Measurements from ENCODE around the gene OSGIN1. TPM values are rescaled to one million over a fixed set of nuclear protein-coding genes. Genes with fewer than 3 reads are reported as not detected.

Gene OSGIN1
- total RNA-seq, 1 experiment from 2014 or later: 3.7 TPM

DNA sequence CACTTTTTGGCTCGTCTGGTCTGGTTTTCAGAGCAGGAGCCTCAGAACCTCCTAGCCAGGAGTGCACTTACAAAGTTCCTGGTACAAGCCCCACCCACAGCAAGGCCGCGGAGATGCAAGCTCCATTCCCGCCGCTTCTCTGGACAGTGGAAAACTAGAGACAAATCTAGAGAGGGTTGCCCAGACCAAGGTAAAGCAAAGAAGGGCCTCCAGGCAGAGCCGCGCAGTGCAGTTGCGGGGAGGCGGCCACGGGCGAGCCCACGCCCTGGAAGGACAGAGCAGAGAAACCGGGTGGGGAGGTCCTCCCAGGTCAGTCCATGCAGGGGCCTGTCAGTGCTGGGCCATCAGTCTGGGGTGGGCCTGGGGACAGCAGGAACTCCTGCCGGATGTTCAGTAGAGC, 11.0 kb upstream of the OSGIN1 start:
- Mint-ChIP-seq H3K27ac (ENCODE audit: low read depth, unreplicated experiment) (no peak overlapping the region), H3K4me1 (ENCODE audit: insufficient read depth, unreplicated experiment) (no peaks in the 10 kb centered on the region), H3K9me3 (ENCODE audit: unreplicated experiment) (no peaks in the 10 kb centered on the region), H3K4me3 (ENCODE audit: unreplicated experiment) (no peak overlapping the region), H3K27me3 (ENCODE audit: insufficient read depth, unreplicated experiment) (no peaks in the 10 kb centered on the region), H3K36me3 (ENCODE audit: insufficient read depth, unreplicated experiment) (no peaks in the 10 kb centered on the region)
- CTCF ChIA-PET: interaction anchor here (0.5 kb wide), 1 partner anchor 124 kb away, joined by 3 read pairs; no protein-coding TSS in a partner anchor
- no peak for DNase-seq (ENCODE audit: unreplicated experiment)
- BruUV-seq (replicated peaks): no TSS peak
- intact Hi-C loops (cut with micrococcal nuclease): no loop called here
- TF ChIP-seq, protein P1, sequence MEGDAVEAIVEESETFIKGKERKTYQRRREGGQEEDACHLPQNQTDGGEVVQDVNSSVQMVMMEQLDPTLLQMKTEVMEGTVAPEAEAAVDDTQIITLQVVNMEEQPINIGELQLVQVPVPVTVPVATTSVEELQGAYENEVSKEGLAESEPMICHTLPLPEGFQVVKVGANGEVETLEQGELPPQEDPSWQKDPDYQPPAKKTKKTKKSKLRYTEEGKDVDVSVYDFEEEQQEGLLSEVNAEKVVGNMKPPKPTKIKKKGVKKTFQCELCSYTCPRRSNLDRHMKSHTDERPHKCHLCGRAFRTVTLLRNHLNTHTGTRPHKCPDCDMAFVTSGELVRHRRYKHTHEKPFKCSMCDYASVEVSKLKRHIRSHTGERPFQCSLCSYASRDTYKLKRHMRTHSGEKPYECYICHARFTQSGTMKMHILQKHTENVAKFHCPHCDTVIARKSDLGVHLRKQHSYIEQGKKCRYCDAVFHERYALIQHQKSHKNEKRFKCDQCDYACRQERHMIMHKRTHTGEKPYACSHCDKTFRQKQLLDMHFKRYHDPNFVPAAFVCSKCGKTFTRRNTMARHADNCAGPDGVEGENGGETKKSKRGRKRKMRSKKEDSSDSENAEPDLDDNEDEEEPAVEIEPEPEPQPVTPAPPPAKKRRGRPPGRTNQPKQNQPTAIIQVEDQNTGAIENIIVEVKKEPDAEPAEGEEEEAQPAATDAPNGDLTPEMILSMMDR (IDR thresholded peaks at IDR 0.05; ENCODE audit: unreplicated experiment): no peak
- POLR2A ChIA-PET: no interaction called here

DNA sequence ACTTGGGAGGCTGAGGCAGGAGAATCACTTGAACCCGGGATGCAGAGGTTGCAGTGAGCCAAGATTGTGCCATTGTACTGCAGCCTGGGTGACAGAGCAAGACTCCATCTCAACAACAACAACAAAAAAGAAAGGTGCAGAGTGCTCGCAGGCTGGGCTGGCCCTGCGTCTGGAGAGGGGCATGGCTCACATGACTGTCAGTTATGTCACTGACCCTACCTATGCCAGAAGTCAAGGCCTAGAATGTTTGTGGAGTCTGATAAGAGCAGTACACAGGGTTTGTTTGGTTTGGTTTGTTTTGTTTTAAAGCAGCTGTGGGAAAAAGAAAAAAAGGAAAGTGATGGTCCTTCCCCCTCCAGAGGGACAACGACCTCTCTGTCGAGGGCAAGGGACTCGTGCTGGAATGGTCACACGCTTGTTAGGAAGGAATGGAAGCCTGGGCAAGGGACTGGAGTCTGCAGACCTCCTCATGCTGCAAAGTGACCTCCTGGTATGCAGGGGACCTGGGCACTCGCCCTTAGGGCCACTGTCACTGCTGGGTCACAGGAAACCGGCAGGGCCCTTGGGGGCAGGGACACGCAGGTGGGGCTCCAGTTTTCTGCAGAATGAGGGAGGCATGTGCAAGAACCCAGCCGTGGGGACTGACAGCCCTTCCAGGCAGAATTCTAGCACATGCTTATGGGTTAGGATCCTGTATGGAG, 10.1 kb upstream of the OSGIN1 start:
- no peaks in the 10 kb centered on the region for H3K27me3 Mint-ChIP-seq (ENCODE audit: insufficient read depth, unreplicated experiment)
- no peaks in the 10 kb centered on the region for H3K4me1 Mint-ChIP-seq (ENCODE audit: insufficient read depth, unreplicated experiment)
- BruUV-seq (replicated peaks): no TSS peak
- ChIA-PET CTCF (interaction anchor here (0.6 to 1.2 kb wide), 4 partner anchors 11 to 125 kb away, joined by 3 to 4 read pairs (median 3); no protein-coding TSS in a partner anchor), POLR2A (no interaction called here)
- H3K27ac Mint-ChIP-seq (ENCODE audit: low read depth, unreplicated experiment): no peak overlapping the region
- no peak overlapping the region for H3K4me3 Mint-ChIP-seq (ENCODE audit: unreplicated experiment)
- H3K9me3 Mint-ChIP-seq (ENCODE audit: unreplicated experiment): no peaks in the 10 kb centered on the region
- H3K36me3 Mint-ChIP-seq (ENCODE audit: insufficient read depth, unreplicated experiment): no peaks in the 10 kb centered on the region
- intact Hi-C loops (cut with micrococcal nuclease): no loop called here
- TF ChIP-seq, protein P1 (IDR thresholded peaks at IDR 0.05; ENCODE audit: unreplicated experiment): no peak
- DNase-seq (ENCODE audit: unreplicated experiment): no peak

DNA sequence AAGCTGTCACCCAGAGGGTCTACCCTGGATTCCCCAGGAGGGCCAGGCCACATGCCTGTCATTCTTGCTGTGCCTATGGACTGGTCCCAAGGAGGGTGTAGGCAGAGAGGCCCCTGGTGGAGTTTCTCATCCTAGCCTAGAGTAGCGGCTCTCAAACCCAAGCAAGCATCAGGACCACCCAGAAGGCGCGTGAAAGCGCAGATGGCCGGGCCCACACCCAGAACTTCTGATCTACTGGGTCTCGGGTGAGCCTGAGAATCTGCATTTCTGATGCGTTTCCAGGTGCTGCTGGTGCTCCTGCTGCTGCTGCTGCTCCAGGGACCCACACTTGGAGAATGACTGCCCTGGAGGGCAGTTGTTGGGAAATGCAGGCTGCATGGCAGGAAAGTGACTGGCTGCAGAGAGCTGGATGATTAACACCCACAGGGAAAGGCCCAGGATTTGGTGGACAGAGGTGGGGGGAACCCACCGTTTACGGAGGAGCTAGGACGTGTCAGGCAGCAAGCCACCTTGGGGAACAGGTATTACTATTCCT, 9.5 kb upstream of the OSGIN1 start:
- H3K27ac Mint-ChIP-seq (ENCODE audit: low read depth, unreplicated experiment): no peak overlapping the region
- ChIA-PET POLR2A (interaction anchor here (0.6 to 0.8 kb wide), 2 partner anchors 11 to 73 kb away, joined by 3 to 4 read pairs; no protein-coding TSS in a partner anchor), CTCF (interaction anchor here (0.6 to 1.4 kb wide), 7 partner anchors 10 to 124 kb away, joined by 3 to 6 read pairs (median 3); no protein-coding TSS in a partner anchor)
- H3K4me3 Mint-ChIP-seq (ENCODE audit: unreplicated experiment): no peak overlapping the region
- TF ChIP-seq, protein P1 (IDR thresholded peaks at IDR 0.05; ENCODE audit: unreplicated experiment): no peak
- no peaks in the 10 kb centered on the region for H3K4me1 Mint-ChIP-seq (ENCODE audit: insufficient read depth, unreplicated experiment)
- no TSS peak for BruUV-seq (replicated peaks)
- DNase-seq (ENCODE audit: unreplicated experiment): no peak
- H3K9me3 Mint-ChIP-seq (ENCODE audit: unreplicated experiment): no peaks in the 10 kb centered on the region
- intact Hi-C loops (cut with micrococcal nuclease): no loop called here
- no peaks in the 10 kb centered on the region for H3K27me3 Mint-ChIP-seq (ENCODE audit: insufficient read depth, unreplicated experiment)
- H3K36me3 Mint-ChIP-seq (ENCODE audit: insufficient read depth, unreplicated experiment): no peaks in the 10 kb centered on the region

DNA sequence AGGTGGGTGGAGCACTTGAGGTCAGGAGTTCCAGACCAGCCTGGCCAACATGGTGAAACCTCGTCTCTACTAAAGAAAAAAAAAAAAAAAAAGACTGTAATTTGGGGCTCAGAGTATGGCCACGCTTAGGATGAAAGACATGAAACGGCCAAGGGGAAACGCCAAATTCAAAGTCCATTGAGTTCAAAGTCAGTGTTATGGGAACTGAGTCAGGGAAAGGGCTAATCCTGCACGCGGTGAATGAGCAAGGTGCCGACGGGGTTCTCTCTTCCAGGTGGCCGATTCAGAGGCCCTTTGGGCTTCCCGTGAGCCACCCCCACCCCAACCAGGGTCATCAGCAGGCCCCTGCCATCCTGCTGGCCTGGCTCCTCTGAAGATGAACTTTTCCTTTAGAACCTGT, 7.5 kb upstream of the OSGIN1 start:
- TF ChIP-seq, protein P1 (IDR thresholded peaks at IDR 0.05; ENCODE audit: unreplicated experiment): no peak
- Mint-ChIP-seq H3K27ac (ENCODE audit: low read depth, unreplicated experiment) (no peak overlapping the region), H3K27me3 (ENCODE audit: insufficient read depth, unreplicated experiment) (no peaks in the 10 kb centered on the region), H3K4me3 (ENCODE audit: unreplicated experiment) (no peak overlapping the region), H3K4me1 (ENCODE audit: insufficient read depth, unreplicated experiment) (no peaks in the 10 kb centered on the region), H3K9me3 (ENCODE audit: unreplicated experiment) (no peaks in the 10 kb centered on the region), H3K36me3 (ENCODE audit: insufficient read depth, unreplicated experiment) (no peaks in the 10 kb centered on the region)
- BruUV-seq (replicated peaks): no TSS peak
- POLR2A ChIA-PET: no interaction called here
- no peak for DNase-seq (ENCODE audit: unreplicated experiment)
- intact Hi-C loops (cut with micrococcal nuclease): no loop called here
- CTCF ChIA-PET: no interaction called here
